ENCODE results near the gene RPL7A. TPM values are rescaled to one million over a fixed set of nuclear protein-coding genes. Genes with fewer than 3 reads are reported as not detected.

Gene RPL7A
- total and polyA plus RNA-seq, 2 donors (not counting 3 experiments of a cell fraction or from before 2014, with no cell fraction given), result 2,112 to 2,329 TPM

DNA sequence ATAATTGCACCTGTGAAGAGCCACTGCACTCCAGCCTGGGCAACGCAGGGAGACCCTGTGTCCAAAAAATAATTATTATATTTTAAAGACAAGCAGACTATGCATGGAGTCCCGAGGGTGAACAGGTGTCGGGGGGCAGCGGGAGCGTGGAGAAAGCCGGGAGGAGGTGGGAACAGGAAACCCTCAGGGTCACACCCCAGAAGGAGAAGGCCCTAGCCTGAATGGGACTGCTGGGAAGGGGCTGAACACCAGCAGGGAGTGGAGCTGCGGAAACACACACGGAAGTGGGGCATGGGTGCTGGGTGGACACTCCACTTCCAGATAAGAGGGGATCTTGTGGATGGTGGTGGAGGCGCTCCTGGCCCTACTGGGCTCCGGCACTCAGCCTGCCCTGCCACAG is 24.8 kb upstream of the RPL7A start:
- ChIA-PET POLR2A (no interaction called here), CTCF (interaction anchor here (1.5 kb wide), 1 partner anchor 137 kb away, joined by 4 read pairs; no protein-coding TSS in a partner anchor)
- TF ChIP-seq MYC (IDR thresholded peaks at IDR 0.05; ENCODE audit: low read depth, low read length), result no peak
- no peak for TF ChIP-seq POLR2A (IDR thresholded peaks at IDR 0.05; ENCODE audit: low read depth, low read length)
- TF ChIP-seq, protein P1, sequence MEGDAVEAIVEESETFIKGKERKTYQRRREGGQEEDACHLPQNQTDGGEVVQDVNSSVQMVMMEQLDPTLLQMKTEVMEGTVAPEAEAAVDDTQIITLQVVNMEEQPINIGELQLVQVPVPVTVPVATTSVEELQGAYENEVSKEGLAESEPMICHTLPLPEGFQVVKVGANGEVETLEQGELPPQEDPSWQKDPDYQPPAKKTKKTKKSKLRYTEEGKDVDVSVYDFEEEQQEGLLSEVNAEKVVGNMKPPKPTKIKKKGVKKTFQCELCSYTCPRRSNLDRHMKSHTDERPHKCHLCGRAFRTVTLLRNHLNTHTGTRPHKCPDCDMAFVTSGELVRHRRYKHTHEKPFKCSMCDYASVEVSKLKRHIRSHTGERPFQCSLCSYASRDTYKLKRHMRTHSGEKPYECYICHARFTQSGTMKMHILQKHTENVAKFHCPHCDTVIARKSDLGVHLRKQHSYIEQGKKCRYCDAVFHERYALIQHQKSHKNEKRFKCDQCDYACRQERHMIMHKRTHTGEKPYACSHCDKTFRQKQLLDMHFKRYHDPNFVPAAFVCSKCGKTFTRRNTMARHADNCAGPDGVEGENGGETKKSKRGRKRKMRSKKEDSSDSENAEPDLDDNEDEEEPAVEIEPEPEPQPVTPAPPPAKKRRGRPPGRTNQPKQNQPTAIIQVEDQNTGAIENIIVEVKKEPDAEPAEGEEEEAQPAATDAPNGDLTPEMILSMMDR (IDR thresholded peaks at IDR 0.05; ENCODE audit: extremely low read depth in 1 of 2, insufficient read depth in 1 of 2, low read depth in 1 of 2, low read length in 2 of 2), result no peak
- TF ChIP-seq EZH2 (IDR thresholded peaks at IDR 0.05; ENCODE audit: borderline replicate concordance, low read depth, low read length, severe bottlenecking), result no peak
- TF ChIP-seq POLR2AphosphoS5 (IDR thresholded peaks at IDR 0.05; ENCODE audit: insufficient read depth, low read depth, low read length), result no peak
- no peak for TF ChIP-seq FOS (IDR thresholded peaks at IDR 0.05; ENCODE audit: borderline replicate concordance, insufficient read depth, low read length)
- no peak for TF ChIP-seq GATA2 (IDR thresholded peaks at IDR 0.05; ENCODE audit: insufficient read depth, insufficient read length, low read depth, low read length)
- no peak for TF ChIP-seq JUN (IDR thresholded peaks at IDR 0.05; ENCODE audit: borderline replicate concordance, insufficient read depth, insufficient read length, low read depth)
- TF ChIP-seq, protein P2, sequence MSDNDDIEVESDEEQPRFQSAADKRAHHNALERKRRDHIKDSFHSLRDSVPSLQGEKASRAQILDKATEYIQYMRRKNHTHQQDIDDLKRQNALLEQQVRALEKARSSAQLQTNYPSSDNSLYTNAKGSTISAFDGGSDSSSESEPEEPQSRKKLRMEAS (IDR thresholded peaks at IDR 0.05; ENCODE audit: insufficient read depth, insufficient read length), result no peak
- FAIRE-seq (no peak), DNase-seq (ENCODE audit: low read depth, low spot score) (no peak)
- Histone ChIP-seq H3K9me1 (replicated peaks; ENCODE audit: control insufficient read depth, extremely low read depth, insufficient read depth, low read length) (no peaks in the 10 kb centered on the region), H3K36me3 (ENCODE audit: control insufficient read depth in 2 of 2, extremely low read depth in 1 of 2, insufficient read depth in 2 of 2, low read length in 2 of 2) (no peaks in the 10 kb centered on the region), H4K20me1 (replicated peaks; ENCODE audit: control insufficient read depth, extremely low read depth, insufficient read depth, low read length) (no peaks in the 10 kb centered on the region), H3K79me2 (ENCODE audit: control insufficient read depth, insufficient read depth, low read length) (no peaks in the 10 kb centered on the region), H3K9ac (replicated peaks; ENCODE audit: extremely low read depth, insufficient read depth, low read length) (no peak overlapping the region), H3K27ac (ENCODE audit: insufficient read depth, low read depth, low read length) (no peak overlapping the region), H2AFZ (ENCODE audit: low read depth, low read length) (no peak overlapping the region), H3K4me3 (replicated peaks in 1 of 3; ENCODE audit: insufficient read depth in 1 of 3, low read depth in 1 of 3, low read length in 3 of 3) (no peak overlapping the region), H3K4me1 (ENCODE audit: control insufficient read depth, extremely low read depth, insufficient read depth, low read length) (no peaks in the 10 kb centered on the region), H3K9me3 (replicated peaks; ENCODE audit: control insufficient read depth, insufficient read depth, low read length) (no peaks in the 10 kb centered on the region), H3K27me3 (ENCODE audit: control insufficient read depth in 2 of 2, insufficient read depth in 2 of 2, low read length in 2 of 2) (no peaks in the 10 kb centered on the region), H3K4me2 (ENCODE audit: insufficient read depth, low read length) (no peak overlapping the region)
- dilution Hi-C loops (cut with MboI; ENCODE audit: extremely low pct_ligation_motif_present, low sequenced_read_pairs), result no loop called here
- no TSS peak for BruUV-seq (replicated peaks)
- intact Hi-C loops (cut with micrococcal nuclease), result no loop called here
